GM12878 (cell line): ENCODE data around the gene CYS1. TPM values are rescaled to one million over a fixed set of nuclear protein-coding genes. Genes with fewer than 3 reads are reported as not detected.
A peak's percentile ranks its signal among the peaks of the same experiment; 100 is the strongest.

Source experiments
- BHLHE40 ChIP-seq, 2 experiments: fragments of 450-650 bp in 1 of 2; IDR thresholded peaks; 2 replicates each; pipeline ENCODE4 v1.6.1; 2011 to 2017; ENCODE audit warnings: low read depth in 2 of 2, borderline replicate concordance in 1 of 2, improper control_type of control experiment in 1 of 2, low read length in 1 of 2, mild to moderate bottlenecking in 1 of 2
- CBX5 ChIP-seq: sonication (generic); IDR thresholded peaks from 2 replicates; pipeline ENCODE4 v1.6.1; 2016; ENCODE audit warnings: low read depth, moderate library complexity, mild to moderate bottlenecking, inconsistent platforms
- CEBPB ChIP-seq, 2 experiments: fragments of 150-350 bp in 1 of 2; IDR thresholded peaks; 2 replicates each; pipeline ENCODE4 v1.6.1; 2012 to 2014; ENCODE audit warnings: low read depth in 2 of 2, low read length in 2 of 2, borderline replicate concordance in 1 of 2, inconsistent platforms in 1 of 2
- ESRRA ChIP-seq: IDR thresholded peaks from 2 replicates; pipeline ENCODE4 v1.6.1; 2012; ENCODE audit warnings: mild to moderate bottlenecking, low read length, improper control_type of control experiment
- EZH2 ChIP-seq: IDR thresholded peaks from 2 replicates; pipeline ENCODE4 v1.6.1; 2012; ENCODE audit warnings: low read depth, mild to moderate bottlenecking, control low read depth, inconsistent platforms, low read length, borderline replicate concordance; ENCODE audit not compliant: control insufficient read depth
- FOXM1 ChIP-seq: IDR thresholded peaks from 2 replicates; pipeline ENCODE4 v1.6.1; 2012; ENCODE audit warnings: low read depth, mild to moderate bottlenecking, inconsistent platforms, low read length, moderate library complexity
- GABPA ChIP-seq: IDR thresholded peaks from 2 replicates; pipeline ENCODE4 v1.6.1; 2014; ENCODE audit warnings: antibody characterized with exemption, low read depth, mild to moderate bottlenecking, inconsistent platforms
- GATAD2B ChIP-seq: fragments of 450-650 bp; conservative IDR thresholded peaks from 2 replicates; pipeline ENCODE4 v1.6.1; 2017; ENCODE audit warnings: low read depth, mild to moderate bottlenecking, moderate library complexity
- IKZF2 ChIP-seq, 2 experiments: fragments of 450-650 bp; IDR thresholded peaks; 2 replicates each; pipeline ENCODE4 v1.6.1; 2017; ENCODE audit warnings: mild to moderate bottlenecking in 2 of 2, moderate library complexity in 2 of 2
- JUNB ChIP-seq: IDR thresholded peaks from 2 replicates; pipeline ENCODE4 v1.6.1; 2016; ENCODE audit warnings: antibody characterized with exemption, mild to moderate bottlenecking
- KDM1A ChIP-seq: fragments of 200-600 bp; sonication (generic); IDR thresholded peaks from 2 replicates; pipeline ENCODE4 v1.6.1; 2016; ENCODE audit warnings: borderline replicate concordance
- MEF2B ChIP-seq: fragments of 450-650 bp; IDR thresholded peaks from 2 replicates; pipeline ENCODE4 v1.6.1; 2018; ENCODE audit warnings: mild to moderate bottlenecking, moderate library complexity; ENCODE audit not compliant: partially characterized antibody, poor library complexity, severe bottlenecking
- NFIC ChIP-seq: IDR thresholded peaks from 2 replicates; pipeline ENCODE4 v1.6.1; 2012; ENCODE audit warnings: low read depth, mild to moderate bottlenecking, inconsistent platforms, low read length, moderate library complexity
- NR2C1 ChIP-seq: fragments of 450-650 bp; IDR thresholded peaks from 2 replicates; pipeline ENCODE4 v1.6.1; 2017; ENCODE audit warnings: antibody characterized with exemption, mild to moderate bottlenecking, moderate library complexity
- NRF1 ChIP-seq: conservative IDR thresholded peaks from 2 replicates; pipeline ENCODE4 v1.6.1; 2011; ENCODE audit warnings: mild to moderate bottlenecking, low read depth, low read length, improper control_type of control experiment
- PML ChIP-seq: IDR thresholded peaks from 2 replicates; pipeline ENCODE4 v1.6.1; 2012; ENCODE audit warnings: low read length, inconsistent platforms
- STAT1 ChIP-seq: fragments of 450-650 bp; conservative IDR thresholded peaks from 2 replicates; pipeline ENCODE4 v1.6.1; 2014; ENCODE audit warnings: antibody characterized with exemption, mild to moderate bottlenecking
- TCF12 ChIP-seq: IDR thresholded peaks from 2 replicates; pipeline ENCODE4 v1.6.1; 2011; ENCODE audit warnings: low read depth, mild to moderate bottlenecking, low read length
- YBX1 ChIP-seq: fragments of 450-650 bp; IDR thresholded peaks from 2 replicates; pipeline ENCODE4 v1.6.1; 2016; ENCODE audit warnings: antibody characterized with exemption
- polyA plus RNA-seq, 11 experiments: library from polyadenylated mRNA; depleted of rRNA in 4 of 11; unstranded in 6 of 11; stranded (reverse) in 5 of 11; fragments of >200 nt; fragmentation: Nextera tagmentation in 4 of 11; fragmentation: Illumina TruSeq in 1 of 11; extraction: Ambion mirVana in 4 of 11; extraction: Trizol in 1 of 11; gene quantifications; 1 replicate in 1 of 11; 2 replicates in 10 of 11; pipeline versions ENCODE4 v1.2.1 to v1.2.3, GENCODE V29; 2011 to 2016; ENCODE audit warnings: inconsistent platforms in 2 of 11, missing spikeins in 2 of 11, low read depth in 1 of 11
- total RNA-seq, 4 experiments: library from RNA; depleted of rRNA in 3 of 4; stranded (reverse); fragments of >200 nt in 3 of 4; fragmentation: Illumina TruSeq in 1 of 4; extraction: Trizol in 1 of 4; gene quantifications; 2 replicates each; pipeline versions ENCODE4 v1.2.1 to v1.2.3, GENCODE V29; 2013 to 2021
- TF ChIP-seq, protein P1 (sequence below): IDR thresholded peaks from 2 replicates; pipeline ENCODE4 v1.6.1; 2011; ENCODE audit warnings: low read depth, low read length, improper control_type of control experiment, borderline replicate concordance
- TF ChIP-seq, protein P2 (sequence below): fragments of 450-650 bp; IDR thresholded peaks from 2 replicates; pipeline ENCODE4 v1.6.1; 2016; ENCODE audit warnings: mild to moderate bottlenecking, moderate library complexity, borderline replicate concordance
- TF ChIP-seq, protein P3 (sequence below): fragments of 450-650 bp; formaldehyde crosslinking; IDR thresholded peaks from 2 replicates; pipeline ENCODE4 v1.4.0; 2020; ENCODE audit warnings: mild to moderate bottlenecking, moderate library complexity

CYS1 gene
- total and polyA plus RNA-seq, 10 of the 15 experiments (the other 5 are each of a cell fraction or from before 2014, with no cell fraction given) = 0.35 to 6.4 (median 2.5) TPM

DNA sequence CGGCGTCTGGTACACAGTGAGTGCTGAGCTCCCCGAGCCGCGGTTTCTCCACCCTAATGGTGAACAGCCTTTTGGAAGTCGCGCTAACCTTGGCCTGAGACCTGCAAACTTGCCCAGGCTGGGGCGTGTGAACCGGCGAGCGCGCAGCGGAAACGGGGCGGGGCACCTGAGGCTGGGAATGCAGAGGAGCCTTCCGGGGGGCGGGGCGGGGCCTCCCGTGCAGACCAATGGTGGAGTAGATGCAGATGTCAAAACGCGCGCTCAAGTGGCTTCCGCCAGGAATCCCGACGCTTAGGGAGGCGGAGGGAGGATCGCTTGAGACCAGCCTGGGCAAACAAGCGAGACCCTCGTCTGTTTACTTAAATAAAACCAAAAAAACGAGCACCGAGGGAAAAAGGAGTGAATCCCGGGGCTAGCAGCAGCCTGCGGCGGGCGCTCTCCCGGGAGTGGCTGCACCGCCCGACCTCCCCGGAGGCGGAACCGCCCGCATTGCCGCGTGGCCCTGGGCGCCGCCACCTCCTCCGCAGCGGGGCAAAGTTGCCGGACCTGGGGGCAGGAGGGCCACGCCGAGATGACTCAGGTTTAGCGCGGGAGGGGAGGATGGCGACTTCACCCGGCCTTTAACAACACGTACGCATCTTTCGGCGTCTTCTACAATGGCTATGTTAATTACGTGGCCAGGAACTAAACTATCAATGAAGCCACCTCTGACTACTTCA, 40.1 kb upstream of the CYS1 start (continued):
- TF ChIP-seq, protein P1, sequence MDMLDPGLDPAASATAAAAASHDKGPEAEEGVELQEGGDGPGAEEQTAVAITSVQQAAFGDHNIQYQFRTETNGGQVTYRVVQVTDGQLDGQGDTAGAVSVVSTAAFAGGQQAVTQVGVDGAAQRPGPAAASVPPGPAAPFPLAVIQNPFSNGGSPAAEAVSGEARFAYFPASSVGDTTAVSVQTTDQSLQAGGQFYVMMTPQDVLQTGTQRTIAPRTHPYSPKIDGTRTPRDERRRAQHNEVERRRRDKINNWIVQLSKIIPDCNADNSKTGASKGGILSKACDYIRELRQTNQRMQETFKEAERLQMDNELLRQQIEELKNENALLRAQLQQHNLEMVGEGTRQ = no peak; the same call in 1 of the 2 replicates
- peak; percentile 83 to 84 for TF ChIP-seq IKZF2 (IDR thresholded peaks at IDR 0.05)
- TF ChIP-seq, protein P2, sequence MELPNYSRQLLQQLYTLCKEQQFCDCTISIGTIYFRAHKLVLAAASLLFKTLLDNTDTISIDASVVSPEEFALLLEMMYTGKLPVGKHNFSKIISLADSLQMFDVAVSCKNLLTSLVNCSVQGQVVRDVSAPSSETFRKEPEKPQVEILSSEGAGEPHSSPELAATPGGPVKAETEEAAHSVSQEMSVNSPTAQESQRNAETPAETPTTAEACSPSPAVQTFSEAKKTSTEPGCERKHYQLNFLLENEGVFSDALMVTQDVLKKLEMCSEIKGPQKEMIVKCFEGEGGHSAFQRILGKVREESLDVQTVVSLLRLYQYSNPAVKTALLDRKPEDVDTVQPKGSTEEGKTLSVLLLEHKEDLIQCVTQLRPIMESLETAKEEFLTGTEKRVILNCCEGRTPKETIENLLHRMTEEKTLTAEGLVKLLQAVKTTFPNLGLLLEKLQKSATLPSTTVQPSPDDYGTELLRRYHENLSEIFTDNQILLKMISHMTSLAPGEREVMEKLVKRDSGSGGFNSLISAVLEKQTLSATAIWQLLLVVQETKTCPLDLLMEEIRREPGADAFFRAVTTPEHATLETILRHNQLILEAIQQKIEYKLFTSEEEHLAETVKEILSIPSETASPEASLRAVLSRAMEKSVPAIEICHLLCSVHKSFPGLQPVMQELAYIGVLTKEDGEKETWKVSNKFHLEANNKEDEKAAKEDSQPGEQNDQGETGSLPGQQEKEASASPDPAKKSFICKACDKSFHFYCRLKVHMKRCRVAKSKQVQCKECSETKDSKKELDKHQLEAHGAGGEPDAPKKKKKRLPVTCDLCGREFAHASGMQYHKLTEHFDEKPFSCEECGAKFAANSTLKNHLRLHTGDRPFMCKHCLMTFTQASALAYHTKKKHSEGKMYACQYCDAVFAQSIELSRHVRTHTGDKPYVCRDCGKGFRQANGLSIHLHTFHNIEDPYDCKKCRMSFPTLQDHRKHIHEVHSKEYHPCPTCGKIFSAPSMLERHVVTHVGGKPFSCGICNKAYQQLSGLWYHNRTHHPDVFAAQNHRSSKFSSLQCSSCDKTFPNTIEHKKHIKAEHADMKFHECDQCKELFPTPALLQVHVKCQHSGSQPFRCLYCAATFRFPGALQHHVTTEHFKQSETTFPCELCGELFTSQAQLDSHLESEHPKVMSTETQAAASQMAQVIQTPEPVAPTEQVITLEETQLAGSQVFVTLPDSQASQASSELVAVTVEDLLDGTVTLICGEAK = peak; percentile 62; the same call in 1 of the 2 replicates
- no peak for TF ChIP-seq YBX1
- 0 out of 2 replicates have a peak, but pooled peaks have one; percentile 19 for TF ChIP-seq NFIC
- TF ChIP-seq TCF12 = 0 out of 2 replicates have a peak, but pooled peaks have one; percentile 31
- TF ChIP-seq ESRRA = 0 out of 2 replicates have a peak, but pooled peaks have one; percentile 28
- TF ChIP-seq KDM1A = no peak
- no peak for TF ChIP-seq JUNB
- peak; percentile 77 for TF ChIP-seq GATAD2B
- TF ChIP-seq PML = peak; percentile 92; the same call in 1 of the 2 replicates
- no peak for TF ChIP-seq STAT1
- peak; percentile 33; the same call in 1 of the 2 replicates for TF ChIP-seq NRF1
- peak; percentile 20 to 55; a peak in 2 of 4 replicates for TF ChIP-seq BHLHE40 (IDR thresholded peaks at IDR 0.05; ENCODE audit: borderline replicate concordance in 1 of 2, low read depth in 2 of 2, low read length in 1 of 2)
- 0 out of 2 replicates have a peak, but pooled peaks have one; percentile 48 for TF ChIP-seq CBX5
- TF ChIP-seq, protein P3, sequence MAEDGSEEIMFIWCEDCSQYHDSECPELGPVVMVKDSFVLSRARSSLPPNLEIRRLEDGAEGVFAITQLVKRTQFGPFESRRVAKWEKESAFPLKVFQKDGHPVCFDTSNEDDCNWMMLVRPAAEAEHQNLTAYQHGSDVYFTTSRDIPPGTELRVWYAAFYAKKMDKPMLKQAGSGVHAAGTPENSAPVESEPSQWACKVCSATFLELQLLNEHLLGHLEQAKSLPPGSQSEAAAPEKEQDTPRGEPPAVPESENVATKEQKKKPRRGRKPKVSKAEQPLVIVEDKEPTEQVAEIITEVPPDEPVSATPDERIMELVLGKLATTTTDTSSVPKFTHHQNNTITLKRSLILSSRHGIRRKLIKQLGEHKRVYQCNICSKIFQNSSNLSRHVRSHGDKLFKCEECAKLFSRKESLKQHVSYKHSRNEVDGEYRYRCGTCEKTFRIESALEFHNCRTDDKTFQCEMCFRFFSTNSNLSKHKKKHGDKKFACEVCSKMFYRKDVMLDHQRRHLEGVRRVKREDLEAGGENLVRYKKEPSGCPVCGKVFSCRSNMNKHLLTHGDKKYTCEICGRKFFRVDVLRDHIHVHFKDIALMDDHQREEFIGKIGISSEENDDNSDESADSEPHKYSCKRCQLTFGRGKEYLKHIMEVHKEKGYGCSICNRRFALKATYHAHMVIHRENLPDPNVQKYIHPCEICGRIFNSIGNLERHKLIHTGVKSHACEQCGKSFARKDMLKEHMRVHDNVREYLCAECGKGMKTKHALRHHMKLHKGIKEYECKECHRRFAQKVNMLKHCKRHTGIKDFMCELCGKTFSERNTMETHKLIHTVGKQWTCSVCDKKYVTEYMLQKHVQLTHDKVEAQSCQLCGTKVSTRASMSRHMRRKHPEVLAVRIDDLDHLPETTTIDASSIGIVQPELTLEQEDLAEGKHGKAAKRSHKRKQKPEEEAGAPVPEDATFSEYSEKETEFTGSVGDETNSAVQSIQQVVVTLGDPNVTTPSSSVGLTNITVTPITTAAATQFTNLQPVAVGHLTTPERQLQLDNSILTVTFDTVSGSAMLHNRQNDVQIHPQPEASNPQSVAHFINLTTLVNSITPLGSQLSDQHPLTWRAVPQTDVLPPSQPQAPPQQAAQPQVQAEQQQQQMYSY (CRISPR knock-in tag) = no peak
- no peak for TF ChIP-seq CEBPB (IDR thresholded peaks at IDR 0.05; ENCODE audit: borderline replicate concordance in 1 of 2, low read depth in 2 of 2, low read length in 2 of 2)
- TF ChIP-seq FOXM1 = no peak
- peak; percentile 33; the same call in 1 of the 2 replicates for TF ChIP-seq GABPA
- no peak for TF ChIP-seq MEF2B
- no peak for TF ChIP-seq EZH2
- no peak for TF ChIP-seq NR2C1
